NB4 (cell line): ENCODE results near the gene BCO2.

ENCODE experiments used
- POLR2A ChIP-seq: IDR thresholded peaks from 2 replicates; pipeline ENCODE4 v1.6.1; 2011; ENCODE audit warnings: mild to moderate bottlenecking; ENCODE audit not compliant: insufficient read length; ENCODE audit errors: extremely low read depth
- TF ChIP-seq, protein P1 (sequence below): IDR thresholded peaks from one replicate; pipeline ENCODE4 v1.5.1; 2012; ENCODE audit warnings: low read depth, low read length
- TF ChIP-seq, protein P2 (sequence below): IDR thresholded peaks from 2 replicates; pipeline ENCODE4 v1.6.1; 2011; ENCODE audit warnings: low read depth, low read length

DNA sequence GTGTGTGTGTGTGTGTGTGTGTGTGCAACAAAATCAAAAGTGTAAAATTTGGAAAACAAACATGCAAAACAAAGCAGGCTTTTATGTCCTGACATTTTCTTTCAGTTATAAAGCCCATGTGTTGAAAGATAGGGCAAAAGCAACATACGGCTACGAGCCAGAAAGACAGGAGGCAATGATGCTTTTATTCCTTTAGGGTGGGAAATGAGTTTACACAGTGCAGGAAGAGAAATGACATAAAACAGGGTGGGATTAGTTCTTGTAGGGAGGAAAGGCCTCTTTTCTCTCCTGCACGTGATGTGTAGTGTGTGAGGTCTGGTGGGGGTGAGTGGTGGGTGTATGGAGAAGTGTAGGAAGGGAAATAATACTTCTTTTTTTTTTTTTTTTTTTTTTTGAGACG lies 40.8 kb upstream of the BCO2 start:
- TF ChIP-seq, protein P1, sequence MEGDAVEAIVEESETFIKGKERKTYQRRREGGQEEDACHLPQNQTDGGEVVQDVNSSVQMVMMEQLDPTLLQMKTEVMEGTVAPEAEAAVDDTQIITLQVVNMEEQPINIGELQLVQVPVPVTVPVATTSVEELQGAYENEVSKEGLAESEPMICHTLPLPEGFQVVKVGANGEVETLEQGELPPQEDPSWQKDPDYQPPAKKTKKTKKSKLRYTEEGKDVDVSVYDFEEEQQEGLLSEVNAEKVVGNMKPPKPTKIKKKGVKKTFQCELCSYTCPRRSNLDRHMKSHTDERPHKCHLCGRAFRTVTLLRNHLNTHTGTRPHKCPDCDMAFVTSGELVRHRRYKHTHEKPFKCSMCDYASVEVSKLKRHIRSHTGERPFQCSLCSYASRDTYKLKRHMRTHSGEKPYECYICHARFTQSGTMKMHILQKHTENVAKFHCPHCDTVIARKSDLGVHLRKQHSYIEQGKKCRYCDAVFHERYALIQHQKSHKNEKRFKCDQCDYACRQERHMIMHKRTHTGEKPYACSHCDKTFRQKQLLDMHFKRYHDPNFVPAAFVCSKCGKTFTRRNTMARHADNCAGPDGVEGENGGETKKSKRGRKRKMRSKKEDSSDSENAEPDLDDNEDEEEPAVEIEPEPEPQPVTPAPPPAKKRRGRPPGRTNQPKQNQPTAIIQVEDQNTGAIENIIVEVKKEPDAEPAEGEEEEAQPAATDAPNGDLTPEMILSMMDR = no peak
- no peak for TF ChIP-seq POLR2A
- TF ChIP-seq, protein P2, sequence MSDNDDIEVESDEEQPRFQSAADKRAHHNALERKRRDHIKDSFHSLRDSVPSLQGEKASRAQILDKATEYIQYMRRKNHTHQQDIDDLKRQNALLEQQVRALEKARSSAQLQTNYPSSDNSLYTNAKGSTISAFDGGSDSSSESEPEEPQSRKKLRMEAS = no peak
